SK-N-MC (cell line): Measurements from ENCODE around the gene PRR35.

Source experiments
- EZH2 ChIP-seq: fragments of 200-600 bp; sonication (generic); IDR thresholded peaks from one replicate; pipeline ENCODE4 v1.6.1; 2017; ENCODE audit warnings: antibody characterized with exemption
- FOXP2 ChIP-seq: optimal IDR thresholded peaks from 2 replicates; pipeline ENCODE3; 2011; ENCODE audit warnings: mild to moderate bottlenecking, moderate library complexity; ENCODE audit not compliant: insufficient read depth; ENCODE audit errors: extremely low read length, control extremely low read depth
- POLR2AphosphoS5 ChIP-seq: IDR thresholded peaks from 2 replicates; pipeline ENCODE4 v1.6.1; 2012; ENCODE audit warnings: mild to moderate bottlenecking, low read depth, low read length, borderline replicate concordance

DNA sequence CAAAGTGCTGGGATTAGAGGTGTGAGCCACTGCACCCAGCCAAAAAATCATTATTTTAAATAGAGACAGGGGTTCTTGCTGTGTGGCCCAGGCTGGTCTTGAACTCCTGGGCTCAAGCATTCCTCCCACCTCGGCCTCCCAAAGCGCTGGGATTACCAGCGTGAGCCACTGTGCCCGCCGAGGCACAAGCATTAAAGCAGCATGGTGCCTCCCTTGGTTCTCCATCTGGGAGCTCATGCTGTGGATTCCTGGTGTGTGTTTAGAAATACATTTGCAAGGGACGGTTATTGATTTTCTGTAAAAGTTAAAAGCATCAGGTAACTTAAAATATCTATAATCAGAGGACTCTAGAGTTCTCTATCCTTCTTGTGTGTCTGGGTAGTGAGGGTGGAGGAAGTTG, 47.4 kb upstream of the PRR35 start:
- TF ChIP-seq POLR2AphosphoS5 = no peak
- no peak for TF ChIP-seq EZH2
- no peak for TF ChIP-seq FOXP2
